8988T (cell line): ENCODE data around the gene ANKMY1.

Experiments used
- DNase-seq: peaks from one replicate; pipeline ENCODE4 v3.0.0; 2011

Gene ANKMY1

GRCh38 chr2:240594511-240595380 is 37.0 kb upstream of the ANKMY1 start:
- DNase-seq = no peak

DNA sequence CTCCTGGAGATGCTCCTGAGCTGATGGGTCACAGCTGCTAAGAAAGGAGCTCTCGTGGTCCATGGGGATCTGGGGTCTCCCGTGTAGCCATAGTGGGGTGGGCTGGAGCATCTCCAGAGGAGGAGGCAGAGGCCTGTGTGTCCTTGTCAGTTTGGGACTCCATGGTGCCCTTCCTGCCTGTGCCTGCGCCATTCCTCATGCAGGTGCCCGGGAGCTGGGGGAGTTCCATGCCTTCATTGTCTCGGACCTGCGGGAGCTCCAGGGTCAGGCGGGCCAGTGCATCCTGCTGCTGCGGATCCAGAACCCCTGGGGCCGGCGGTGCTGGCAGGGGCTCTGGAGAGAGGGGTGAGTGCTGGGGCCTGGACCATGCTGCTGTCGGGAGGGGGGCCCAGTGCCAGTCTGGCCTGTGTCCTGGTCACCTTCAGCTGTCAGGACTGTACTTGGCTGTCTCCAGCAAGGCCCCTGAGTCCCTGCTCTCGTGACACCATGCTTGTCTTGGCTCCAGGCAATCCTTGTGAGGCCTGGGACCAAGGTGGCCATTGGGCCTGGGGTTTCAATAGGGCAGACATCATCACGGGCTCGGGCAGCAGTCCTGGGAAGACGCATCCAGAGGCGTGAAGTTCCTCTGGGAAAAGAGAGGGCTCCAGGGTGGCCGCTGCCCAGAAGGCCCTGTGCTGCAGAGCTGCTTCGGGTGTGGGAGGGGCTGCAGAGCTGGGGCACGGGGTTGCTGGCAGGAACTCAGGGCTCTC is 36.1 kb upstream of the ANKMY1 start:
- no peak for DNase-seq

DNA sequence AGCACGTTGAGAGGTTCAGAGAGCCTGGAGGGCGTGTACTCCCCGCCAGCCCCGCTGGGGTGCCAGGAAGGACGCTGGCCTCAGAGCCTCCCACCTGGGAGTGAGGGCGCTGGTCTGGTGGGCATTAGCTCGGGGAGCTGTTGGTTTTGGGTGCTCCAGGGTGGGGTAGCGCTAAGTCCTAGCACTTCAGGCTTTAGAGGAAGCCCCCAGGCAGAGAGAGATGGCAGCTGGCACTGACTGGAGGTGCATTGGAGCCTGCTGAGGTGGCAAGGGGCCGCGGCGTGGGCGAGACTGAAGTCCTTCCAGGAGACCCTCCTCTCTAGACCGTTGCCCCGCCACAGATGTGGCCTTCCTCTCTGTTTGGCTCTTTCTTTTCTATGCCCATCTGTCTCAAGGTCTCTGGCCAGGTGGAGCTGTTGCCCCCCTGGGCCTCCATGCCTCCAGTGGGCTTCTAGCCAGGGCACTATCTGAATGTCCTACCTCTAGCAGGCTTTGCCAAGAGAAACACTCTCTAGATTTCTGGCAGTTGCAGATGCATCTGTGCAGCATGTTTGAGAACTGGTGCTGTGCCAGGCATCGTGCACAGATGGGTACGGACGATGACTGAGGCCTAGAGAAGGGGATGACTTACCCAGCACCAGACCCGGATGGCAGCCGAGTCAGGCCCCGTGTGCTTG is 35.4 kb upstream of the ANKMY1 start:
- no peak for DNase-seq

DNA sequence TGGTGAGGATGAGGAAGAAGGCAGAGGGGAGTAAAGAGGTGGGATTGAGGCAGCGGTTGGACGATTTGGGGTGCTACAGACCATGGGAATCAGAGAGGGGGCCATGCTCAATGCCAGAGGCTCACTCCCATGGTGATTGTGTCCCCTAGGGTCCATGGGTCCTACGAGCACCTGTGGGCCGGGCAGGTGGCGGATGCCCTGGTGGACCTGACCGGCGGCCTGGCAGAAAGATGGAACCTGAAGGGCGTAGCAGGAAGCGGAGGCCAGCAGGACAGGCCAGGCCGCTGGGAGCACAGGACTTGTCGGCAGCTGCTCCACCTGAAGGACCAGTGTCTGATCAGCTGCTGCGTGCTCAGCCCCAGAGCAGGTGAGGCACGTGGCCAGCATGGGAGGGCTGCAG is 34.0 kb upstream of the ANKMY1 start:
- no peak for DNase-seq

DNA sequence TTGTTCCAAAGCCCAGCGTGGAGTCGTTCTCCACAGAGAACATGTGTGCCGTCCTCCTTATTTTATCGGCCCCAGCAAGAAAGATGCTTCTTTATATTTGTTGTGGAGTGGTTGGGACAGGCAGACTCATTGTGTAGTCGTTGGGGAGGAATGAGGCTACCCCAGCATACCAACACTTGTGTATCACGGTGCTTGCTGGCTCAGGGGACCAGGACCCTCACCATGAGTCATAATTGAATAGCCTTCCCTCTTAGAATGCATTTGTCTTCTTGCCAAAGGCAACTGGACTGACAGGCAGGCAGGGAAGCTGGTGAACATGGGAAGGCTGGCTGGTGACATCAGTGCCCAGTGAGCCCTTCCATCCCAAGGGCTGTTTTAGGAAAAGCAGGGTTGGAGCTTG is 33.4 kb upstream of the ANKMY1 start:
- DNase-seq = no peak

DNA sequence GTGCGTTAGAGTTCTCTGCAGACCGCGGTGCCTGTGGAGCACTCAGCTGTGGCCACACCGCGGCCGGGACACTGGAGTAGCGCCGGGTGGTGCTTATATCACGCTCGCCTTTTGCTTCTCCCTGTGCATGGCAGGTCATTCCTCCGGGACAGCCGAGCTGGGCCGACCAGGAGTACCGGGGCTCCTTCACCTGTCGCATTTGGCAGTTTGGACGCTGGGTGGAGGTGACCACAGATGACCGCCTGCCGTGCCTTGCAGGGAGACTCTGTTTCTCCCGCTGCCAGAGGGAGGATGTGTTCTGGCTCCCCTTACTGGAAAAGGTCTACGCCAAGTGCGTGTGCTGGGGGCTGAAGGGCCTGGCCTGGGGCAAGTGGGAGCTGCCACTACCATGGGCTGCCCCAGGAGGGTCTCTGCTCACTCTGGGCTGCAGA is 32.9 kb upstream of the ANKMY1 start:
- DNase-seq = no peak

- DNase-seq = no peak
Observed at GRCh38 chr2:240589850-240590525, 32.2 kb upstream of the ANKMY1 start.

- no peak for DNase-seq
Observed at GRCh38 chr2:240589375-240589774, 31.6 kb upstream of the ANKMY1 start.

- DNase-seq = no peak
Observed at GRCh38 chr2:240588669-240589068, 30.9 kb upstream of the ANKMY1 start.

DNA sequence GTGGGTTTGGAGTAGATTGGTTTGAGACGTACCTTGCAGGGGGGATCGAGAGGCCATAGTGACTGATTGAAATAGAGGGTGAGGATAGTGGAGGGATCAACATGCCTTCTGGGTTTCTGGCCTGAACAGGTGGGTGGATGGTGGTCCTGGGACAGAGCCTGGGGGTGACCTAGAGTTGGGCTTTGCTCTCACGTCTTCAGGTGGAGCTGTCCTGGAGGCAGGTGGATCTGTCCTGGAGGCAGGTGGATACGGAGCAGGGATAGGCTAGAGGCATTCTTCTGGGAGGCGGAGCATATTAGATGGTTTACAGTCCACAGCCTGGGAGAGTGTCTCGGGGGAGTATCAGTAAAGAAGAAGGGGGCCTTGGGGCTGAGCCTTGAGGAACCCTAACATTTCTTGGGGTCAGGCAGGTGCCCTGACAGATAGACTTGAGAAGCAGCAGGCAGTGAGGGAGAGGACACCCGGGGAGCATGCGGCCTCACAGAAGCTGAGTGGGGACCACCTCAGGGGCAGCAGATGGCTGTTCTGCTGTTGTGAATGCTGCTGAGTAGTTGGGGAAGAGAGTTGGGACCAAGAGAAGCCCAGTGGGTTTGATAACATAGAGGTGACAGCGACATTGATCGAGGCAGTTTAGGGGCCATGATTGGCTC is 30.3 kb upstream of the ANKMY1 start:
- DNase-seq = no peak

DNA sequence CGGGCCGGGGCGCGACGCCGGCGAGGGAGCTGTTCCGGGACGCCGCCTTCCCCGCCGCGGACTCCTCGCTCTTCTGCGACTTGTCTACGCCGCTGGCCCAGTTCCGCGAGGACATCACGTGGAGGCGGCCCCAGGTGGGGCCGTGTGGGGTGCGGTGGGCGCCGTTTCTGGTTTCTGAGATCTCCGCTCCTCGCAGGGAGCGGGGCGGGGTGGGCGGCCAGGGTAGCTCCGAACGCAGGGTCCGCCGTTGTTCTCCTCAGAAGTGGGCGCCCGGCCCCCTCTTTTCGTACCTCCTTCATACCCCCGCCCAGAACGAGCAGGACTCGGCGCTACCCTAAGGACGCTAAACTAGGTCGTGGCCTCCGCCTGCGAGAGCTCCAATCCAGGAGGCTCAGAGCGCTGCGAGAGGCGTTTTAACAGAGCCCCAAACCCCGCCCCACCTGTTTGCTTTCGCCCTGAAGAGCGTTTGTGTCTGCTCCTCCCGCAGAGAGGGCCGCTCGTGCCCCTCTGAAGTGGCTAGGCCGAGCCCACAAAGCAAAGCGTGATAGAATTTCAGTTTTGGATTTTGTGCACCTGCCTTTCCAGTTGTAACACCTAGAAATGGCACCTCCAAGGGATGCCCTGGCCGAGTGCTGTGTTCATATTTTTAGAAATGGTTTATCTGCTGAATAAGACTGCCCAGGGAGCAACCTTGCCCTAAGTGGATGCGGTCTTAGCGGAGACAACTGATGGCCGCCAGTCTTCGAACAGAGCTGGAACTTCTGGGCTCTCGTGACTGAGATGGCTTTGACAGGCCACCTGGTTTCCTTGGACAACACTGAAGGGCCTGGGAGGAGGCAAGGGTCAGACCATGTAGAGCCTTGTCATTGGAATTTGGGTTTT is 29.4 kb upstream of the ANKMY1 start:
- no peak for DNase-seq

- peak; percentile 94 for DNase-seq
Observed at GRCh38 chr2:240586198-240586918, 28.6 kb upstream of the ANKMY1 start, which contains the start of gene CAPN10. CAPN10 (plus strand) TSS chr2:240586734; CDS start chr2:240586912, 178 bp downstream.

DNA sequence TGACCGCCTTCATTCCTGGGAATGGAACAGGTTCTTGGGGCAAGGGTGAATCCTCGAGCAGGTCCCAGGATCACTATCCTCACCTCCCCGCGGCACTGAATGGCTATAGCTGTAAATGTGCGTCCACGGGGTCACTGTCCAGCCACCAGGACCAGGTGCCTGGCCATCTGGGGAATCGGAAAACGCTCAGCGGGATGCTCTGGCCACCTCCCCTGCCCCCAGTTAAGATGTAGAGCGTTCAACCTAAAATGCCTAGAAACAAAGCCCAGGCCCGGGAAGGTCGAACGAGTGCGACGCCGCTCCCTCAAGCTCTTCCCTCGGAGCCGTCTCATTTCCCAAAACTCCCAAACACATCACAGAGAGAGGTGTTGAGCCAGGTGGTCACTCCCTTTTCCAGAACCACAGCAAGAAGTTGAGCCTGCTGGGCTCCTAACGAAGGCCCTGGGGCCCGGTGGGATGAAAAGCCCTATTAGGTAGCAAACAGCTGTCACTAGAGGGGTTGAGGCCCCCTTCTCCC is 28.0 kb upstream of the ANKMY1 start:
- no peak for DNase-seq

DNA sequence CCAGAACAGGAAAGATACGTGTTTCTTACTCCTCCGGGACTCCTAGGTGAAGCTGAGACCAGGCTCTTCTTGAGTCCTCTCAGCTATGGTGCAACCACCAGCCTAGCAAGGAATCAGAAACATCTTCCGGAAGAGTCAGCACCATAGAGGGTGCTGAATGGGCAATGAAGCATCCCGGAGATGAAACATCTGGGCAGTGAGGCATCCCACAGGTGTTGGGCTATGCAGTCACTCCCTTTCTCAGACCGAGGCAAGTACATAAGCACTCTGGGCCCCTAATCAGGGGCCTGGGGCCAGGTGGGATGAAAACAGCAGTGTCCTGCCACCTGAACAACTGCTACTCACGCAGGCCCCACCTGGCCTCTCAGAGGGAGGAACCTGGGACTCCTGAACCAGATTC is 27.3 kb upstream of the ANKMY1 start:
- DNase-seq = no peak

DNA sequence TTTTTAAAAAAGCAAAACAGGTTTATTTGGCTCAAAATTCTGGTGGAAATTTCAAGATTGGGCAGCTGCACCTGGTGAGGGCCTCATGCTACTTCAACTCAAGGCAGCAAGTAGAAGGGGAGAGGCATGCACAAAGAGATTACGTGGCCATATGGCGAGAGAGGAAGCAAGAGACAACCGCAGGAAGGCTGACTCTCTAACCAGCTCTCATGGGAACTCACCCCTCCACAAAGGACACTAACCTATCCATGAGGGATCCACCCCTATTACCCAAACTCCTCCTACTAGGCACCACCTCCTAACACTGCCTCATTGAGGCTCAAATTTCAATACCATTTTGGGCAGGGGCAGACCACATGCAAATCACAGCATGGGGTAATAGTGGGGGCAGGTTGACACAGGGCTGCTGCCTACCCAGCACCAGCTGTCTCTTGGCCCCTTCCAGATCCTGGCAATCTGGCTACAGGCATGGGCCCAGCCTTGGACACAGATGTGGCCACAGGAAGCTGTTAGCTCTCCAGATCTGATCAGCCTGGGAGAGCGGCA is 26.8 kb upstream of the ANKMY1 start:
- no peak for DNase-seq

DNA sequence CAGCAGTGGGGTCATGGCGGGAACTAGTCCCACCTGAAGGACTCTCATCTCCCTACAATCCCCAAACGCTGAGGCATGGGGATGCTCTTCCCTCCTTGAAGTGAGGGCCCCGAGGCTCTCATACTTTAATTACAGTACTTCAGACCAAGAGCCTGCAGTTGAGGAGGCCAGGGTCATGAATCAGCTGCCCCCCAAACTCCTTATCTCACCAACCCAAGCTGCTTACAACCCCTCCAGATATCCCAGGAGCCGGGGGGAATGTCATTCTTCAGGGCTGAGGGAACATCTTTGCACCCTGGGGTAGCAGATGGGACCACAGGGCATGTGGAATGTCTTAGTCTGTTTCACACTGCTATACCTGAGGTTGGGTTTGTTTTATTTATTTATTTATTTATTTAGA is 26.0 kb upstream of the ANKMY1 start:
- no peak for DNase-seq

GRCh38 chr2:240582781-240583180 is 25.0 kb upstream of the ANKMY1 start:
- DNase-seq = no peak

GRCh38 chr2:240581811-240582210 is 24.0 kb upstream of the ANKMY1 start:
- DNase-seq = no peak

DNA sequence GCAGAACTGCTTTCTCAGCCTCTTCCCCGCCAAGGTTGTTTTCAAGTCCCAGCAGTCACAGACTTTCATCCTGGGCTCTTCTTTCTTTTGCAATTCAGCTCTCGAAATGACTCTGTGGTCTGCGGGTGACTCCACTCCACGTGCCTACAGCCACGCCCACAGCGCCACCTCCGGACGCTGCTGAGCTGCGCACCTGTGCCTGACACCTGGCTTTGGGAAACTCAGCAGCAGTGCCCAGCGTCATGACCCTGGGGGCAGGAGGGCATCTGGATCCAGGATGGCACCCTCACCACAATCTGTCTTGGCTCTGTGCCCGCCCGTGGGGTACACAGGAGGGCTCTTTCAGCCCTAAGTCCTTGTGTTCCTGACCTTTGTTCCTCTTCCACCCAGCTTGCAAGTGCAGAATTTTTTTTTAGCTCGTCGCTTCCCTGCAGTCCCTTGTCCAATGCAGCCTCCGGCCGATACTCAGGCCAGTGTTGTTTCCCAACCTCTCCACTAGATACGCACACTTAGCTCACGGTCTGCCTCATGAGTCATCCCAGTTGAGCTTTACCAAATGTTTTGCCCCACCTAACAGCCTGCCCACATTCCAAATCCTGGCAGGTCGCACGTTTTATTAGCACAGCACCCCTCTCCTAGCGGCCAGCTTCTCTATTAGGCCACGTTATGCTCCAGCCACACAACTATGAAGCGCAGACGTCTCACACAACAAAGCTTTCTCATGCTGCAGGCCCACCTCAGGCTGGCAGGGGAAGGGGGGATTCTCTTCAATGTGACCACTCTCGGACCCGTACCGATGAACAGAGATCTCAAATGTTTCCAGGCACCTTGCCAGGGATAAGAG is 22.2 kb upstream of the ANKMY1 start:
- no peak for DNase-seq
